K562 (cell line): ENCODE measurements around the gene DPYSL4. TPM values are rescaled to one million over a fixed set of nuclear protein-coding genes. Genes with fewer than 3 reads are reported as not detected.

Source experiments
- ATAC-seq: fragments of 200-7000 bp; cut with Tn5 transposase; 3 replicates; pipeline ENCODE4 v1.9.1; 2020; ENCODE audit warnings: moderate library complexity
- BruUV-seq: library from RNA; stranded (reverse); fragments of 400-500 nt; replicated peaks from 2 replicates; lab custom pipeline; 2021; lab: Mats Ljungman, UMichigan
- CTCF ChIA-PET: fragments of 300-600 bp; formaldehyde crosslinking; extraction: SDS; loops from one replicate; lab custom pipeline; 2021; ENCODE audit warnings: low intra/inter-chr PET ratio; lab: Yijun Ruan, JAX
- POLR2A ChIA-PET: fragments of 300-600, 350-650 bp; sonication (Branson Sonifier 250); formaldehyde crosslinking; extraction: SDS; loops from one replicate; lab custom pipeline; 2021; ENCODE audit warnings: antibody characterized with exemption, inconsistent platforms; lab: Yijun Ruan, JAX
- DNase-seq, 4 experiments: peaks; one replicate each; pipeline versions ENCODE4 v3.0.0 to v3.0.0-alpha.2; 2011 to 2018; ENCODE audit warnings: low spot score in 3 of 4, mixed read lengths in 3 of 4; ENCODE audit errors: extremely low read depth in 1 of 4
- FAIRE-seq: peaks from 2 replicates; lab custom pipeline; 2011; peaks lifted over from hg19 to GRCh38; lab: Jason Lieb, UNC
- H2AFZ ChIP-seq: 2 replicates; pipeline ENCODE4 v1.6.0; 2011; ENCODE audit warnings: low read depth, low read length, control low read depth, inconsistent platforms
- H3K27ac ChIP-seq: fragments of 200-600 bp; 3 replicates; pipeline ENCODE4 v1.8.0; 2011; ENCODE audit warnings: low read depth, mild to moderate bottlenecking, control low read depth, inconsistent platforms, low read length, moderate library complexity, mixed read lengths; ENCODE audit errors: extremely low read depth
- H3K27me3 ChIP-seq, 2 experiments: fragments of 300-600 bp in 1 of 2; 2 replicates in 1 of 2; 3 replicates in 1 of 2; pipeline versions ENCODE4 v1.6.0 to v1.8.0; 2011; ENCODE audit warnings: inconsistent platforms in 2 of 2, low read length in 2 of 2, mild to moderate bottlenecking in 1 of 2, mixed read lengths in 1 of 2, moderate library complexity in 1 of 2; ENCODE audit not compliant: control insufficient read depth in 2 of 2, insufficient read depth in 2 of 2
- H3K36me3 ChIP-seq: fragments of 300-600 bp; 3 replicates; pipeline ENCODE4 v1.8.0; 2011; ENCODE audit warnings: mild to moderate bottlenecking, low read length, inconsistent platforms; ENCODE audit not compliant: control insufficient read depth, insufficient read depth
- H3K4me1 ChIP-seq, 2 experiments: fragments of 200-600 bp in 1 of 2; replicated peaks in 1 of 2; 2 replicates in 1 of 2; 3 replicates in 1 of 2; pipeline versions ENCODE4 v1.5.1 to v1.8.0; 2011; ENCODE audit warnings: inconsistent platforms in 2 of 2, low read length in 2 of 2, mild to moderate bottlenecking in 1 of 2, mixed read lengths in 1 of 2, moderate library complexity in 1 of 2; ENCODE audit not compliant: control insufficient read depth in 2 of 2, insufficient read depth in 2 of 2
- H3K4me2 ChIP-seq: 2 replicates; pipeline ENCODE4 v1.6.1; 2011; ENCODE audit warnings: low read length, control low read depth, inconsistent platforms, mixed read lengths; ENCODE audit not compliant: insufficient read depth
- H3K4me3 ChIP-seq: fragments of 200-600 bp; sonication (generic), shearing (Covaris generic); 2 replicates; pipeline ENCODE4 v1.5.1; 2016; ENCODE audit warnings: control low read depth, inconsistent platforms
- H3K79me2 ChIP-seq: fragments of 200-600 bp; 3 replicates; pipeline ENCODE4 v1.8.0; 2011; ENCODE audit warnings: low read length, inconsistent platforms; ENCODE audit not compliant: control insufficient read depth, insufficient read depth
- H3K9ac ChIP-seq, 2 experiments: 2 replicates each; pipeline versions ENCODE4 v1.6.0 to v1.6.1; 2011; ENCODE audit warnings: low read depth in 2 of 2, low read length in 2 of 2, control low read depth in 1 of 2, inconsistent platforms in 1 of 2, mild to moderate bottlenecking in 1 of 2, mixed read lengths in 1 of 2; ENCODE audit not compliant: insufficient read depth in 1 of 2
- H3K9me1 ChIP-seq: one replicate; pipeline ENCODE4 v1.6.0; 2011; ENCODE audit warnings: inconsistent platforms, mild to moderate bottlenecking, low read length, moderate library complexity; ENCODE audit not compliant: control insufficient read depth, insufficient read depth
- H3K9me3 ChIP-seq: replicated peaks from 2 replicates; pipeline ENCODE4 v1.5.1; 2011; ENCODE audit warnings: low read depth, low read length, inconsistent platforms; ENCODE audit not compliant: control insufficient read depth, insufficient read depth
- H4K20me1 ChIP-seq: replicated peaks from 2 replicates; pipeline ENCODE4 v1.6.1; 2011; ENCODE audit warnings: low read length, inconsistent platforms, mixed read lengths; ENCODE audit not compliant: control insufficient read depth, insufficient read depth
- BRF1 ChIP-seq: IDR thresholded peaks from 3 replicates; pipeline ENCODE4 v1.6.1; 2011; ENCODE audit warnings: borderline replicate concordance, mild to moderate bottlenecking; ENCODE audit not compliant: insufficient read length; ENCODE audit errors: extremely low read depth
- FOXP1 ChIP-seq: sonication (generic); formaldehyde crosslinking; IDR thresholded peaks from 2 replicates; pipeline ENCODE4 v1.8.0; 2022; ENCODE audit warnings: mild to moderate bottlenecking, missing genetic modification reagents
- GTF2E2 ChIP-seq: fragments of 200-800 bp; sonication (Bioruptor generic); IDR thresholded peaks from 2 replicates; pipeline ENCODE4 v1.6.1; 2016; ENCODE audit warnings: missing genetic modification characterization, missing compliant biosample characterization
- ILF3 ChIP-seq: fragments of 450-650 bp; IDR thresholded peaks from 2 replicates; pipeline ENCODE4 v1.6.1; 2018; ENCODE audit warnings: antibody characterized with exemption, mild to moderate bottlenecking, moderate library complexity, borderline replicate concordance
- NFRKB ChIP-seq: fragments of 450-650 bp; IDR thresholded peaks from 2 replicates; pipeline ENCODE4 v1.6.1; 2016; ENCODE audit warnings: low read depth
- SLC30A9 ChIP-seq: fragments of 250-450 bp; sonication (Bioruptor Pico); IDR thresholded peaks from 2 replicates; pipeline ENCODE4 v1.8.0; 2022; ENCODE audit warnings: mild to moderate bottlenecking, moderate library complexity
- SMAD2 ChIP-seq: fragments of 150-350 bp; IDR thresholded peaks from 2 replicates; pipeline ENCODE4 v1.6.1; 2014; ENCODE audit warnings: low read depth, mild to moderate bottlenecking, low read length
- ZNF57 ChIP-seq: fragments of 450-650 bp; formaldehyde crosslinking; IDR thresholded peaks from 2 replicates; pipeline ENCODE4 v1.4.0; 2020; ENCODE audit warnings: mild to moderate bottlenecking, moderate library complexity
- WGBS: fragments of 100-300 bp; shearing (Covaris generic); methylation state at CpG from one replicate; pipeline ENCODE4 v1.1.6; 2016; ENCODE audit warnings: low coverage, mixed read lengths; ENCODE audit not compliant: insufficient coverage; ENCODE audit errors: missing lambda C conversion rate; 5-methylcytosine and 5-hydroxymethylcytosine counted together
- in situ Hi-C: fragments of 300-500 bp; cut with MboI; formaldehyde crosslinking; loops from 4 replicates; pipeline ENCODE4 v1.15.0; 2018; ENCODE audit warnings: inconsistent platforms, mixed read lengths
- intact Hi-C: fragments of 100-400 bp; cut with micrococcal nuclease; formaldehyde crosslinking; loops from 2 replicates; pipeline ENCODE4 v1.14.2; 2022
- polyA plus RNA-seq, 8 experiments: library from polyadenylated mRNA; depleted of rRNA in 4 of 8; stranded (reverse) in 5 of 8; unstranded in 3 of 8; fragments of >200 nt; fragmentation: Nextera tagmentation in 2 of 8; fragmentation: Illumina TruSeq in 1 of 8; extraction: Ambion mirVana in 2 of 8; extraction: Trizol in 1 of 8; gene quantifications; 2 replicates each; pipeline versions ENCODE4 v1.2.1 to v1.2.3, GENCODE V29; 2011 to 2014; ENCODE audit warnings: inconsistent platforms in 1 of 8, missing spikeins in 1 of 8
- total RNA-seq, 7 experiments: library from RNA; depleted of rRNA in 6 of 7; stranded (reverse); fragments of >200 nt in 6 of 7; fragmentation: Illumina TruSeq in 2 of 7; extraction: Trizol in 2 of 7; gene quantifications; 2 replicates each; pipeline versions ENCODE4 v1.2.1 to v1.2.3, GENCODE V29; 2011 to 2021; ENCODE audit warnings: low replicate concordance in 1 of 7
- TF ChIP-seq, protein P1 (sequence below): sonication (generic); formaldehyde crosslinking; IDR thresholded peaks from 2 replicates; pipeline ENCODE4 v1.8.0; 2022; ENCODE audit warnings: missing genetic modification reagents, mild to moderate bottlenecking, borderline replicate concordance
- TF ChIP-seq, protein P2 (sequence below): fragments of 250-450 bp; sonication (Bioruptor Pico); IDR thresholded peaks from 2 replicates; pipeline ENCODE4 v1.4.0; 2020
- TF ChIP-seq, protein P3 (sequence below), 3 experiments: IDR thresholded peaks in 2 of 3; conservative IDR thresholded peaks in 1 of 3; 2 replicates each; pipeline ENCODE4 v1.5.1; 2011 to 2012; ENCODE audit warnings: low read length in 3 of 3, mild to moderate bottlenecking in 3 of 3, control low read depth in 2 of 3, improper control_type of control experiment in 1 of 3, inconsistent platforms in 1 of 3, low read depth in 1 of 3, mixed read lengths in 1 of 3, moderate library complexity in 1 of 3; ENCODE audit not compliant: insufficient read depth in 2 of 3
- TF ChIP-seq, protein P4 (sequence below): fragments of 200-800 bp; sonication (Bioruptor generic); IDR thresholded peaks from 2 replicates; pipeline ENCODE4 v1.6.1; 2017; ENCODE audit warnings: missing genetic modification characterization, missing compliant biosample characterization
- TF ChIP-seq, protein P5 (sequence below): fragments of 450-650 bp; IDR thresholded peaks from 2 replicates; pipeline ENCODE4 v1.6.1; 2014; ENCODE audit warnings: low read depth, mild to moderate bottlenecking, moderate library complexity, borderline replicate concordance

Gene DPYSL4
- total and polyA plus RNA-seq, 9 of the 15 experiments (the other 6 are each of a cell fraction or from before 2014, with no cell fraction given) = 0.03 TPM; not detected in 8

DNA sequence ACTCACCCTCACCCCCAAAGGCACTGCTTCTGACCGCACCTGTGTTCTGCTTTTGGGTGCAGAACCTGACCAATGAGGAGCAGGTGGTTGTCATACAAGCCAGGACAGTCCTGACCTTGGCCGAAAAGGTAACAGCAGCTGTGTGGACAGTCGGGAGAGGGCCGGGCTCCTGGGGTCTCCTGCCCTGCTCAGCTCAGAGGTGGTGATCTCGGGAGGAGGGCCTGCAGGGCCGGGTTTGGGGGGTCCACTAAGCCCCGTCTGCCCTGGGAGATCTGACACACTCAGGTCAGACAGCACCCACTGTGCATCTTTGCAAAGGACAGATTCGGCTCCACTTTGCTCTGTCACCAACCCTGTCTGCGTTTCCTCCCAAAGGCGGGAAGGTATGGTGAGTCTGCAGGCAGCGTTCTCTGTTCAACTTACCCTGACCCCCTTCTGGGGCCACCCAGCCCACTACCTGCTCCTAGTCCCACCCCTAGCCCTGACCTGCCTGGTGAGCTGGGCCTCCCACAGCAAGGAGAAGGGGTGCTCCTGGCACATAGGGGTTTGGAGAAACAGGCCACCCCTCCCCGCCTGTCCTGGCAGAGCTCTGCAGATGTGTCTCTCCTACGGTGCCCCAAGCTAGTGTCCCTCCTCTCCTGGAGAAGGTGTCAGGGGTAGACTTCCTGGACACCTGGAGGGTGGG lies 33.7 kb upstream of the DPYSL4 start (continued):
- TF ChIP-seq, protein P1, sequence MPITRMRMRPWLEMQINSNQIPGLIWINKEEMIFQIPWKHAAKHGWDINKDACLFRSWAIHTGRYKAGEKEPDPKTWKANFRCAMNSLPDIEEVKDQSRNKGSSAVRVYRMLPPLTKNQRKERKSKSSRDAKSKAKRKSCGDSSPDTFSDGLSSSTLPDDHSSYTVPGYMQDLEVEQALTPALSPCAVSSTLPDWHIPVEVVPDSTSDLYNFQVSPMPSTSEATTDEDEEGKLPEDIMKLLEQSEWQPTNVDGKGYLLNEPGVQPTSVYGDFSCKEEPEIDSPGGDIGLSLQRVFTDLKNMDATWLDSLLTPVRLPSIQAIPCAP (CRISPR knock-in tag) = no peak
- no peak for TF ChIP-seq GTF2E2 (tag)
- TF ChIP-seq SLC30A9 = no peak
- TF ChIP-seq, protein P2, sequence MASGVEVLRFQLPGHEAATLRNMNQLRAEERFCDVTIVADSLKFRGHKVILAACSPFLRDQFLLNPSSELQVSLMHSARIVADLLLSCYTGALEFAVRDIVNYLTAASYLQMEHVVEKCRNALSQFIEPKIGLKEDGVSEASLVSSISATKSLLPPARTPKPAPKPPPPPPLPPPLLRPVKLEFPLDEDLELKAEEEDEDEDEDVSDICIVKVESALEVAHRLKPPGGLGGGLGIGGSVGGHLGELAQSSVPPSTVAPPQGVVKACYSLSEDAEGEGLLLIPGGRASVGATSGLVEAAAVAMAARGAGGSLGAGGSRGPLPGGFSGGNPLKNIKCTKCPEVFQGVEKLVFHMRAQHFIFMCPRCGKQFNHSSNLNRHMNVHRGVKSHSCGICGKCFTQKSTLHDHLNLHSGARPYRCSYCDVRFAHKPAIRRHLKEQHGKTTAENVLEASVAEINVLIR (CRISPR knock-in tag) = no peak
- no peak for TF ChIP-seq BRF1
- TF ChIP-seq, all 486 proteins: peak for 0

DNA sequence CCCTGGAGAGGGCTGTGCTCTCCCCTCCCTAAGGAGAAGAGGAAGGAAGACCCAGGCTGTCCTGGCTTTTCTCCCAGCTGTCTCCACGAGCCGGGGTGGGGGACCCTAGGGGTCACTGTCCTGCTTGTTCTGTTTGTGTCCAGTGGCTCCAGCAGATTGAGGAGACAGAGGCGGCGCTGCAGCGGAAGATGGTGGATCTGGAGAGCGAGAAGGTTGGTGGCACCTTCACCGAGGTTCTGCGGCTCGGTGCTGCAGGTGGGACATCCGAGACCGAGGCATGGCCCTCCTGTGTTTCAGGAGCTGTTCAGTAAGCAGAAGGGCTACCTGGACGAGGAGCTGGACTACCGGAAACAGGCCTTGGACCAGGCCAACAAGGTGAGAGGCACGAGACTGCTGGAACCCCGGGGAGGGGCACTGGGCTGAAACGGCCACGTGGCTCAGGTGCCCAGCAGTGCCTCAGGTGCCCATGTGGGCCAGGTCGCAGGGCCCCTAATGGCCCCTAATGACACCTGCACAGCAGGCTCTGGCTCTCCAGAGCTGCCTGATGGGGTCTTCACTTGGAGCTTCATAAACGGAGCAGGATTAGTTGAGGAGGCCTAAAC lies 33.0 kb upstream of the DPYSL4 start:
- FAIRE-seq = no peak
- no peak overlapping the region for H3K4me3 ChIP-seq
- 2% methylated on average over 17 of the region's 19 CpGs for WGBS
- TF ChIP-seq ILF3 = no peak
- TF ChIP-seq, protein P3, sequence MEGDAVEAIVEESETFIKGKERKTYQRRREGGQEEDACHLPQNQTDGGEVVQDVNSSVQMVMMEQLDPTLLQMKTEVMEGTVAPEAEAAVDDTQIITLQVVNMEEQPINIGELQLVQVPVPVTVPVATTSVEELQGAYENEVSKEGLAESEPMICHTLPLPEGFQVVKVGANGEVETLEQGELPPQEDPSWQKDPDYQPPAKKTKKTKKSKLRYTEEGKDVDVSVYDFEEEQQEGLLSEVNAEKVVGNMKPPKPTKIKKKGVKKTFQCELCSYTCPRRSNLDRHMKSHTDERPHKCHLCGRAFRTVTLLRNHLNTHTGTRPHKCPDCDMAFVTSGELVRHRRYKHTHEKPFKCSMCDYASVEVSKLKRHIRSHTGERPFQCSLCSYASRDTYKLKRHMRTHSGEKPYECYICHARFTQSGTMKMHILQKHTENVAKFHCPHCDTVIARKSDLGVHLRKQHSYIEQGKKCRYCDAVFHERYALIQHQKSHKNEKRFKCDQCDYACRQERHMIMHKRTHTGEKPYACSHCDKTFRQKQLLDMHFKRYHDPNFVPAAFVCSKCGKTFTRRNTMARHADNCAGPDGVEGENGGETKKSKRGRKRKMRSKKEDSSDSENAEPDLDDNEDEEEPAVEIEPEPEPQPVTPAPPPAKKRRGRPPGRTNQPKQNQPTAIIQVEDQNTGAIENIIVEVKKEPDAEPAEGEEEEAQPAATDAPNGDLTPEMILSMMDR (IDR thresholded peaks at IDR 0.05 in 2 of 3, conservative IDR thresholded peaks at IDR 0.05 in 1 of 3; ENCODE audit: insufficient read depth in 2 of 3, low read depth in 1 of 3, low read length in 3 of 3) = no peak
- TF ChIP-seq, protein P4, sequence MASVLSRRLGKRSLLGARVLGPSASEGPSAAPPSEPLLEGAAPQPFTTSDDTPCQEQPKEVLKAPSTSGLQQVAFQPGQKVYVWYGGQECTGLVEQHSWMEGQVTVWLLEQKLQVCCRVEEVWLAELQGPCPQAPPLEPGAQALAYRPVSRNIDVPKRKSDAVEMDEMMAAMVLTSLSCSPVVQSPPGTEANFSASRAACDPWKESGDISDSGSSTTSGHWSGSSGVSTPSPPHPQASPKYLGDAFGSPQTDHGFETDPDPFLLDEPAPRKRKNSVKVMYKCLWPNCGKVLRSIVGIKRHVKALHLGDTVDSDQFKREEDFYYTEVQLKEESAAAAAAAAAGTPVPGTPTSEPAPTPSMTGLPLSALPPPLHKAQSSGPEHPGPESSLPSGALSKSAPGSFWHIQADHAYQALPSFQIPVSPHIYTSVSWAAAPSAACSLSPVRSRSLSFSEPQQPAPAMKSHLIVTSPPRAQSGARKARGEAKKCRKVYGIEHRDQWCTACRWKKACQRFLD (CRISPR knock-in tag) = no peak
- TF ChIP-seq ZNF57 (CRISPR knock-in tag) = no peak
- TF ChIP-seq, protein P5, sequence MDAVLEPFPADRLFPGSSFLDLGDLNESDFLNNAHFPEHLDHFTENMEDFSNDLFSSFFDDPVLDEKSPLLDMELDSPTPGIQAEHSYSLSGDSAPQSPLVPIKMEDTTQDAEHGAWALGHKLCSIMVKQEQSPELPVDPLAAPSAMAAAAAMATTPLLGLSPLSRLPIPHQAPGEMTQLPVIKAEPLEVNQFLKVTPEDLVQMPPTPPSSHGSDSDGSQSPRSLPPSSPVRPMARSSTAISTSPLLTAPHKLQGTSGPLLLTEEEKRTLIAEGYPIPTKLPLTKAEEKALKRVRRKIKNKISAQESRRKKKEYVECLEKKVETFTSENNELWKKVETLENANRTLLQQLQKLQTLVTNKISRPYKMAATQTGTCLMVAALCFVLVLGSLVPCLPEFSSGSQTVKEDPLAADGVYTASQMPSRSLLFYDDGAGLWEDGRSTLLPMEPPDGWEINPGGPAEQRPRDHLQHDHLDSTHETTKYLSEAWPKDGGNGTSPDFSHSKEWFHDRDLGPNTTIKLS = no peak
- TF ChIP-seq NFRKB = no peak
- TF ChIP-seq FOXP1 (CRISPR knock-in tag) = no peak
- no peak for TF ChIP-seq SMAD2

More for the DNA sequence above, 33.0 kb upstream of the DPYSL4 start:
- BruUV-seq = no TSS peak
- Histone ChIP-seq H3K27ac (no peak overlapping the region), H3K36me3 (no peaks in the 10 kb centered on the region), H3K79me2 (no peaks in the 10 kb centered on the region), H4K20me1 (no peaks in the 10 kb centered on the region), H3K9me3 (no peaks in the 10 kb centered on the region), H3K27me3 (no peaks in the 10 kb centered on the region), H3K9ac (no peak overlapping the region), H2AFZ (no peak overlapping the region), H3K4me1 (no peaks in the 10 kb centered on the region), H3K9me1 (no peaks in the 10 kb centered on the region), H3K4me2 (no peak overlapping the region)
- ChIA-PET POLR2A (no interaction called here), CTCF (no interaction called here)
- ATAC-seq = no peak
- in situ Hi-C loops (no loop called here), intact Hi-C loops (no loop called here)
- DNase-seq = no peak
